Hematopoietic multipotent progenitor cell treated with erythropoietin and hydrocortisone succinate and interleukin-3 and kit ligand, for 6 days (in vitro differentiated cells): ENCODE data around the gene EDAR.

Experiments
- DNase-seq: peaks from one replicate; pipeline ENCODE4 v3.0.0-alpha.2; 2015

Gene EDAR

GRCh38 chr2:108965540-108966289, 23.3 kb downstream of the EDAR start:
- DNase-seq: no peak

GRCh38 chr2:108963057-108963456, 26.0 kb downstream of the EDAR start:
- no peak for DNase-seq

GRCh38 chr2:108961796-108962195, 27.2 kb downstream of the EDAR start:
- DNase-seq: no peak

GRCh38 chr2:108960006-108960405, 29.0 kb downstream of the EDAR start:
- DNase-seq: peak; percentile 17

- DNase-seq: no peak
These were observed 29.6 kb downstream of the EDAR start for GRCh38 chr2:108959401-108959800.

- DNase-seq: no peak
These were observed 30.2 kb downstream of the EDAR start for GRCh38 chr2:108958632-108959341.

GRCh38 chr2:108958002-108958401, 31.0 kb downstream of the EDAR start:
- DNase-seq: peak; percentile 44

- no peak for DNase-seq
These were observed 32.6 kb downstream of the EDAR start for GRCh38 chr2:108956375-108956774.

GRCh38 chr2:108950369-108951135, 38.5 kb downstream of the EDAR start:
- DNase-seq: no peak

GRCh38 chr2:108949316-108950239, 39.4 kb downstream of the EDAR start:
- no peak for DNase-seq

- DNase-seq: no peak
These were observed 41.6 kb downstream of the EDAR start for GRCh38 chr2:108947271-108947907.

- DNase-seq: no peak
These were observed 42.6 kb downstream of the EDAR start for GRCh38 chr2:108946442-108946841.

GRCh38 chr2:108945969-108946368, 43.1 kb downstream of the EDAR start:
- DNase-seq: no peak

GRCh38 chr2:108944601-108945331, 44.3 kb downstream of the EDAR start:
- DNase-seq: no peak

- DNase-seq: no peak
These were observed 45.3 kb downstream of the EDAR start for GRCh38 chr2:108943751-108944150.

- DNase-seq: no peak
These were observed 46.1 kb downstream of the EDAR start for GRCh38 chr2:108942888-108943287.

GRCh38 chr2:108942231-108942825, 46.7 kb downstream of the EDAR start:
- no peak for DNase-seq

GRCh38 chr2:108941767-108942166, 47.3 kb downstream of the EDAR start:
- DNase-seq: no peak

- DNase-seq: no peak
These were observed 47.8 kb downstream of the EDAR start for GRCh38 chr2:108941161-108941665.

GRCh38 chr2:108940156-108940555, 48.9 kb downstream of the EDAR start:
- no peak for DNase-seq
